COR-L47 (cell line): ENCODE measurements around the gene SLC13A4.
A peak's percentile ranks its signal among the peaks of the same experiment; 100 is the strongest.

Source experiments
- DNase-seq: peaks from one replicate; lab custom pipeline; 2025; lab: John Stamatoyannopoulos, UW

The SLC13A4 gene

GRCh38 chr7:135718794-135719437 lies 9.1 kb downstream of the SLC13A4 start:
- DNase-seq, result no peak

DNA sequence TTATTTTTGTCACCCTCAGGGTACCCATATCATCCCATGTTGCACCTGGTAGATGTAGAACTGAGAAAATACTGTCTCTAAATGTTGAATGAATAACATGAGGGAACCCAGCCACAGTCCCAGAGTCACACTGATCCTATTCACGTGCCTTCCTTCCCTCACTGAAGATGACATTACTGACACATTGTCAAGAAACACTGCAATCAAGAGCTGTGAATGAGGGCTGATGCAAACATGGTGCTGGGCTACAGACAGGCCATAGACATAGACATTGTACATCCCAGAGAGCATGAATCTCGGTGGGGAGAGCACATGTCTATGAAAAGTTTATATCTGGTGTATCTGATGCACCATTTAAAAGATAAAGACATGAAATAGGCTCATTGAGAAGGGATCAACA lies 9.8 kb downstream of the SLC13A4 start:
- no peak for DNase-seq

DNA sequence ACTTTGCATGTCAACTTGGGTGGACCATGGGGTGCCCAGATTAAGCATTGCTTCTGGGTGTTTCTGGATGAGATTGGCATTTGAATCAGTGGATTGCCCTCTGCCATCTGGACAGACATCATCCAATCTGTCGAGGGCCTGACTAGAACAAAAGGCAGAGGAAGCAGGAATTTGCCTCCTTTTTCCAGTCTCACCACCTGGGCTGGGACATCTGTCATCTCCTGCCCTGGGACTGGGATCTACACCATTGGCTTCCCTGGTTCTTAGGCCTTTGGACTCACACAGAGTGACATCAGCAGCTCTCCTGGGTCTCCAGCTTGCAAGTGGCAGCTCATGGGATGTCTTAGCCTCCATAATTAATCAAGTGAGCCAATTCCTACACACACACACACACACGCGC lies 10.3 kb downstream of the SLC13A4 start:
- DNase-seq, result no peak

- peak; percentile 81 for DNase-seq
Observed at GRCh38 chr7:135716677-135717238, 11.2 kb downstream of the SLC13A4 start.

DNA sequence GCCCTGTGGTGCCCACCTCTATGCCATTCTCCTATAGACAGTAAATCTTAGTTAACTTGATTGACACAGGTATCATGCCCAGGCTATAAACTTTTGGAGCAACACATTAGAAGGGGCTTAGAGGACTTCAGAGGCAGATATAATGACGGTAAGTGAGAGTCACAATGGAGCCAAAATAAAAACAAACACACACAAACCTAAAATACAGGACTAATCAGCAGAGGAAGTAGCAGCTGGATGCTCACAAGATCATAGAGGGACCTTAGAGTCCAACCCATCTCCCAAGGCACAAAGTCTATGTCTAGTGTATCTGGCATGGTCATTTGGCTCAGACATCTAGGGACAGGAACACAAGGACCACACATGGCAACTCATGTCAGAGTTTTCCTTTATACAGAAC lies 12.3 kb downstream of the SLC13A4 start:
- no peak for DNase-seq

- DNase-seq, result no peak
Observed at GRCh38 chr7:135715055-135715522, 12.9 kb downstream of the SLC13A4 start.

GRCh38 chr7:135714534-135715009 lies 13.4 kb downstream of the SLC13A4 start:
- no peak for DNase-seq

- no peak for DNase-seq
Observed at GRCh38 chr7:135713836-135714470, 14.0 kb downstream of the SLC13A4 start.

- DNase-seq, result no peak
Observed at GRCh38 chr7:135712796-135713195, 15.2 kb downstream of the SLC13A4 start.

- DNase-seq, result peak; percentile 25
Observed at GRCh38 chr7:135712182-135712782, 15.7 kb downstream of the SLC13A4 start.

GRCh38 chr7:135711139-135711469 lies 16.9 kb downstream of the SLC13A4 start:
- DNase-seq, result no peak

DNA sequence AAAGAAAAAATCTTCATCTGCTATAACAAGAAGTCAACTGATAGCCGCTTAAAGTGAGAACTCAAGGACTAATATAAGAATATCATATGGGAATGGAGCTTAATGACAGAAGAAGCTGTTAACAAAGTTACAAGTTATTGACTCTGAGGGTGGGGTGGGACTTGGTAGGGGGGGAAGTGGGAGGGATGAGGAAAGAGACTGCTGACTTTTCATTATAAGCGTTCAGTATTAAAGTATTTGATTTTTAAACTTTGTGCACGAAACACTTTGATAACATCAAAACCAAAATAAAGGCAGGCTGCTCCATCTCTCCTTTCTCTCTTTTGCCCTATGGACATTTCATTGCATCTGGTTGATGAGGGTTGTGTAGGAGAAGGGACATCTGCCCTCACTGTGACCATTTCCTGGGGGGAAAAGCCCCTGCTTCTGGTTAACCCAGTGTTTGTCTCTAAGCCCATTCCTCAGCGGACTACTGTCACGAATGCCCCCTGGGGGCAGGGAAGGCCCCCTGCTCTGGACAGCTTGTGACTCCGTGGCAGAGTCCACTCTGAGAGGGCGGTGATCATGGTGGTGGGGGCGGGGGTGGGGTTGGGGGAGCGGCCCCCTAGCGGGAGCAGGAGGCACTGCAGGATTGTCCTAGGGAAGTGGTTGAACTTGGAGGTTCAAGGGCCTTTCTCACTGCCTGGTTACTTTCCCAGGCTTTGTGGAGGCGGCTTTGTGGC lies 17.4 kb downstream of the SLC13A4 start:
- DNase-seq, result no peak

- no peak for DNase-seq
Observed at GRCh38 chr7:135709508-135709907, 18.5 kb downstream of the SLC13A4 start.

- no peak for DNase-seq
Observed at GRCh38 chr7:135708041-135708440, 19.9 kb downstream of the SLC13A4 start.

GRCh38 chr7:135707570-135707966 lies 20.4 kb downstream of the SLC13A4 start:
- no peak for DNase-seq

DNA sequence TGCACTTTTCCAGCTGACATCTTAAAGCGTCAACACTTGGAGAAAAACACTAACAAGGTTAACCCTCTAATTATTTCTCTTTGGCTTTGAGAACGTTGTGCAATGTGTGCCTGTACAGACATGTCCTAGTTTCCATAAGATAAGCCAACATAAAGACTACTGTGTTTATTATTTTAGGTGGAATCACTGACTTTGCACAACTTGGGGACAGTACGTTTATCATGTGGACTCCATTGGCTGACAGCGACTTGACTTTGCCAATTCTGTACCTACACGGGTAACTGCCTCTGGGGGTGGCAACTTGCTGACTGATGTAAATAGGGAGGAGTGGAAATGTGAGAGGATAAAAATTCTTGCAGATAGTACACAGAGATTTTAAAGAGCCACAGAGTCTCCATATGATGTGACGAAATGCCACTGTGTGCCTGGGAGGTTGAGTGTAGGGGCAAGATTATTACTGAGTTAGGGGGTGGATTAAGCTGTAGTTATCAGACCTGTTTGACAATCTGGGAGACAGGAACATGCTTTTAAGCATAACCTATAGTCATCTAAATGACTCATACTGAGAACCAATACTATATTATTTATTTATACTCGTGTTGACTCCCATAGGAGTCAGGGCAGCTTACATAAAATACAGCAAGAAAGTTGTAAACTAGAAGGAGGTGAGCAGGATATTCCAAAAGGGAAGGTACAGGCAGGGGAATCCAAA lies 21.0 kb downstream of the SLC13A4 start:
- DNase-seq, result no peak

DNA sequence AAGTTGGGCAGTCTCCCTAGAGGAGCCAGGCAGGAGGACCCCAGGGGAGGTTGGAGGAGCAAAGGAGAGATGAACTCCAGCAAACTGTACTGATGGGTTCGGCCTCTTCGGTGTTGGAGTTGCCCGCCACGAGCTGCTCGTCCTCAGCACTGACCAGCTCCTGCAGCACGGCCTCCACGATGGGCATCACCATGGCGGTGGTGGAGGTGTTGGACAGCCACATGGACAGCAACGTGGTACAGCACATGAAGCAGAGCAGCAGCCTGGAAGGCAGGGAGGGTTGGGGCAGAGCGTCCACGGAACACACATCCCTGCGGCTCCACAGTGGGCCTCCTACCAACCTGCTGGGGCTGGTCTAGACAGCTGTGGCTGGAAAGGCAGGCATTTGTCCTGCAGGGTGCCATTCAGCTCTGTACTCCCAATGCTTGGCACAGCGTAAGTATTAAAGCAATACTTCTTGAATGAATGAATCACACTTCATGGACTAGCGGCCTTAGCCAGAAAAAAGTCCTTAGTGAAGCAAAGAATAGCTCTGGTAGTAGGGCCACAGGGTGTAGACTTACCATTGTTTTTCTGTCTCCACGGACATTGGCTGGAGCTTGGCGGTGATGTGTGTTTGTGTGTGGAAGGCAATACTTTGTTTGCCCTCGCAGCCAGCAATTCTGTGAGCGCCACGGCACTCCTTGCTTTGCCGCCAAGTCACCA lies 21.8 kb downstream of the SLC13A4 start:
- DNase-seq, result no peak

- DNase-seq, result no peak
Observed at GRCh38 chr7:135704698-135705097, 23.3 kb downstream of the SLC13A4 start.

GRCh38 chr7:135704074-135704473 lies 23.9 kb downstream of the SLC13A4 start:
- DNase-seq, result no peak

DNA sequence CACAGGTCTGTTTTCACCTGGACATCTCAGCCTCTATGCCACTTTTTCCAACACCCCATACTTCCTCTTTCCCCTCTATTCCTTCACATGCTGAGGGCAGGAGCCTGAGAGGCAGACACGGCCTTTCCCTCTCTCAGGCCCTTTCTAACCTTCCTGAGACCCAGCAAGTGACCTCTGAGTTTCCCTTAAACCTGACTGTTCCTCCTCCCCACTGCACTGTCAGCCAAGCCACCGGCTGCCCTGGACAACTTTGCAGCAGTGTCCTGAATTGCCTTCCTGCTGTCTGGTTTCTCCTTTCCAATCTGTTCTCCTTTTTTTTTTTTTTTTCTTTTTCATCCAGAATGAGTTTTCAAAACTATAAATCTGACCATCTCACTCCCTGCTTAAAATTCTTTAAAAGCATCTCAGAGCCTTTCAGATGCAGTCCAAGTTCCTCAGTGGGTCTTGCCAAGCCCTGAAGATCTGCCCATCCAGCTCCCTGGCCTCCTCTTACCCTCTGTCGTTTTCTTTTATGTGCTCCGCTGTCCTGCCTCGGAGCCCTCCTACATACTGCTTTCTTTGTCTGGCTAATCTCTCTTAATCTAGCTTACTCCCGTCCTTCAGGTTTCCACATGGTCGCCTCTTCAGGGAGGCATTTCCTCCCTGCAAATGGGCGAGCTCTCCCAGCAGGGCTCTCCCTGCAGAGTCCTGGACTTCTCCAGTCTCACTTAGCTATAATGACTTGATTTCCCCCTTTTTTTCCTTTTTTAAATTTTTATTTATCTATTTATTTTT lies 30.5 kb downstream of the SLC13A4 start:
- no peak for DNase-seq
